Measurements from ENCODE around the gene FBXL19. TPM values are rescaled to one million over a fixed set of nuclear protein-coding genes. Genes with fewer than 3 reads are reported as not detected.

The FBXL19 gene, protein sequence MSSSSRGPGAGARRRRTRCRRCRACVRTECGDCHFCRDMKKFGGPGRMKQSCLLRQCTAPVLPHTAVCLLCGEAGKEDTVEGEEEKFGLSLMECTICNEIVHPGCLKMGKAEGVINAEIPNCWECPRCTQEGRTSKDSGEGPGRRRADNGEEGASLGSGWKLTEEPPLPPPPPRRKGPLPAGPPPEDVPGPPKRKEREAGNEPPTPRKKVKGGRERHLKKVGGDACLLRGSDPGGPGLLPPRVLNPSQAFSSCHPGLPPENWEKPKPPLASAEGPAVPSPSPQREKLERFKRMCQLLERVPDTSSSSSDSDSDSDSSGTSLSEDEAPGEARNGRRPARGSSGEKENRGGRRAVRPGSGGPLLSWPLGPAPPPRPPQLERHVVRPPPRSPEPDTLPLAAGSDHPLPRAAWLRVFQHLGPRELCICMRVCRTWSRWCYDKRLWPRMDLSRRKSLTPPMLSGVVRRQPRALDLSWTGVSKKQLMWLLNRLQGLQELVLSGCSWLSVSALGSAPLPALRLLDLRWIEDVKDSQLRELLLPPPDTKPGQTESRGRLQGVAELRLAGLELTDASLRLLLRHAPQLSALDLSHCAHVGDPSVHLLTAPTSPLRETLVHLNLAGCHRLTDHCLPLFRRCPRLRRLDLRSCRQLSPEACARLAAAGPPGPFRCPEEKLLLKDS
- 72.2 and 74.8 TPM in 2 replicates for total RNA-seq (2021; fragmentation: NEBNext Ultra II Directional; extraction: Animal tissue kit (Norgen Biotek cat#: 25700))
- polyA plus RNA-seq (2011; rRNA removed) = 47.2 and 77.3 TPM in 2 replicates
- polyA plus RNA-seq (2011; cell fraction: cytosol; rRNA removed) = 36.7 TPM
- 70.9 TPM for polyA plus RNA-seq (2011; cell fraction: nucleus; rRNA removed)
- polyA plus RNA-seq (2012, experiment 1 of 2) = 35.8 to 54.6 TPM (median 48.7 TPM) in 4 replicates
- polyA plus RNA-seq (2012, experiment 2 of 2) = 41.4 TPM
- polyA plus RNA-seq (2013, experiment 1 of 2) = 42.8 TPM
- polyA plus RNA-seq (2013, experiment 2 of 2) = 45.1 TPM
- 9.9 and 13.9 TPM in 2 replicates for polyA minus RNA-seq (2011; rRNA and poly(A)+ RNA removed)
- 46.6 TPM for polyA minus RNA-seq (2011; cell fraction: cytosol; rRNA and poly(A)+ RNA removed)
- 25.4 TPM for polyA minus RNA-seq (2011; cell fraction: nucleus; rRNA and poly(A)+ RNA removed)
- long read RNA-seq, experiment 1, partial matches to known transcripts = 11 of 41 reads
- long read RNA-seq, experiment 1, other reads (novel, unspliced or antisense) = 30 of 41 reads
- long read RNA-seq, experiment 2, partial matches to known transcripts = 0 of 1 reads
- long read RNA-seq, experiment 2, other reads (novel, unspliced or antisense) = 1 of 1 reads

DNA sequence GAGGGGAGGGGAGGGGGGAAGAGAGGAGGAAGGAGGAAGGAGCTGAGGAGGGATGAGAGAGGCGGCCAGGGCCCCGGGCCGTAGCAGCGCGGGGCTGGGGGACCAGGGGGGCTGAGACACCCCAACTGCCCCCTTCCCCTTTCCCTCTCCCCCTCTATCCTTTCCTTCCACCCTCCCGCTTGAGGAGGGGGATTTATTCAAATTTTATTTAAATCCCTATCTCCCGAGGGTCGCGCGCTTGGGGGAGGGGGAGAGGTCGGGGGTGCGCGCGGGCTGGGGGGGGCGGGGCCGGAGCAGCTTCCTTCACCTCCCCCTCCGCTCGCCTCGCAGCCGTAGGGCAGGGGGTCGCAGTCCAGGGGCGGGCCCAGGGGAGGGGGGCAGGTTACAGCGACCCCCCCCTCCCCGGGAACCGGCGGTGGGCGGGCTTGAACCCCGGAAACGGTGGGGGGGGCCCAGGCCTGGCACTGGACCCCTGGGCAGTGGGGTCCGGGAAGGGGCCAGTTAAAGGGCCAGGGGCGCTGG lies at the start of gene FBXL19:
FBXL19 (plus strand) TSS at position 19 of the 522 bp plus-strand sequence. CDS start 2,183 bp downstream, outside the sequence.
- peaks cover 8% of the 10 kb centered on the region; the same call in 1 of the 2 replicates for H3K23me2 ChIP-seq (ENCODE audit: low read depth, low read length)
- ChIA-PET CTCF (ENCODE audit: partially characterized antibody) (no interaction called here), POLR2A (ENCODE audit: partially characterized antibody) (interaction anchor here (0.6 to 8.2 kb wide), 10 partner anchors 14 to 149 kb away, joined by 3 to 105 read pairs (median 4); partner anchors contain the start of genes CTF1 and ORAI3)
- peak within 1 kb of the TSS; percentile 90 for H3K18ac ChIP-seq (ENCODE audit: extremely low read depth, low read length)
- H3K9ac ChIP-seq (replicated peaks in 1 of 4; ENCODE audit: extremely low read depth in 1 of 4, low read depth in 3 of 4, low read length in 3 of 4) = peak within 1 kb of the TSS; percentile 37 to 94 (median 85)
- H3K36me3 ChIP-seq (ENCODE audit: control insufficient read depth in 2 of 4, insufficient read depth in 4 of 4, low read length in 3 of 4) = peaks cover 0 to 4% (median 1%) of the 10 kb centered on the region in 4 experiments; a peak in 2 of 8 replicates
- H2BK120ac ChIP-seq (replicated peaks; ENCODE audit: low read depth, low read length) = no peak within 1 kb of the TSS
- peak within 1 kb of the TSS; percentile 41 for H4K5ac ChIP-seq (ENCODE audit: insufficient read length, low read depth, low read length)
- no peaks in the 10 kb centered on the region for H3K9me3 ChIP-seq (ENCODE audit: insufficient read depth in 2 of 2, low read depth in 1 of 2, low read length in 1 of 2)
- H2BK5ac ChIP-seq (ENCODE audit: low read depth, low read length) = peak within 1 kb of the TSS; percentile 99
- peak within 1 kb of the TSS; percentile 71 to 91 for H3K4me2 ChIP-seq (ENCODE audit: insufficient read depth in 1 of 2, low read depth in 2 of 2, low read length in 2 of 2)
- H3K79me2 ChIP-seq (ENCODE audit: control insufficient read depth in 1 of 2, insufficient read depth in 2 of 2, low read length in 2 of 2) = peaks cover 0 to 10% of the 10 kb centered on the region in 2 experiments; a peak in 2 of 4 replicates
- peak within 1 kb of the TSS; percentile 96 for H4K91ac ChIP-seq (replicated peaks; ENCODE audit: insufficient read length, low read length)
- peak within 1 kb of the TSS; percentile 97; the same call in 1 of the 2 replicates for H2BK12ac ChIP-seq (ENCODE audit: low read depth, low read length)
- peaks cover 0 to 9% (median 2%) of the 10 kb centered on the region in 4 experiments; a peak in 4 of 7 replicates for H3K4me1 ChIP-seq (replicated peaks in 1 of 4; ENCODE audit: control insufficient read depth in 3 of 4, insufficient read depth in 4 of 4, low read length in 3 of 4)
- H4K20me1 ChIP-seq (replicated peaks in 1 of 2; ENCODE audit: control insufficient read depth in 1 of 2, insufficient read depth in 2 of 2, low read length in 2 of 2) = peaks cover 2 to 3% of the 10 kb centered on the region in 2 experiments
- H3K27me3 ChIP-seq (replicated peaks in 1 of 4; ENCODE audit: control insufficient read depth in 3 of 4, extremely low read depth in 1 of 4, insufficient read depth in 3 of 4, low read length in 3 of 4) = no peaks in the 10 kb centered on the region
- H2AFZ ChIP-seq (ENCODE audit: low read length) = peak within 1 kb of the TSS; percentile 73
- H2BK15ac ChIP-seq (ENCODE audit: low read length) = no peak within 1 kb of the TSS
- H3K27ac ChIP-seq (ENCODE audit: low read depth, low read length) = peak within 1 kb of the TSS; percentile 98
- no peak within 1 kb of the TSS for H3K14ac ChIP-seq (ENCODE audit: insufficient read length)
- H3K23ac ChIP-seq (ENCODE audit: insufficient read length) = no peak within 1 kb of the TSS
- 0% methylated on average over 1 of the region's 31 CpGs; no CpG with 5 or more reads in 1 of the 2 experiments for WGBS, 2 experiments (ENCODE audit: extremely low coverage in 1 of 2, insufficient coverage in 1 of 2, insufficient read length in 1 of 2, insufficient replicate concordance in 2 of 2, low coverage in 1 of 2, low lambda C conversion rate in 2 of 2, missing lambda C conversion rate in 1 of 2)
- no peak within 1 kb of the TSS for H2BK20ac ChIP-seq (ENCODE audit: low read length)
- H3K56ac ChIP-seq (replicated peaks; ENCODE audit: insufficient read length, low read depth, low read length) = peak within 1 kb of the TSS; percentile 87
- peak within 1 kb of the TSS; percentile 98; the same call in 1 of the 2 replicates for H4K8ac ChIP-seq (ENCODE audit: extremely low read depth, insufficient read depth, low read length)
- H3K4ac ChIP-seq (replicated peaks; ENCODE audit: insufficient read length, low read depth, low read length) = no peak within 1 kb of the TSS
- no peak for FAIRE-seq
- peak within 1 kb of the TSS; percentile 57 to 88 (median 84) for H3K4me3 ChIP-seq (ENCODE audit: extremely low read depth in 1 of 4, insufficient read depth in 2 of 4, low read depth in 3 of 4, low read length in 4 of 4)
- peaks cover 4% of the 10 kb centered on the region for H3K79me1 ChIP-seq (ENCODE audit: low read depth, low read length)
- no peak for DNase-seq (ENCODE audit: low read depth in 1 of 2, low spot score in 2 of 2)
- H2AK5ac ChIP-seq (ENCODE audit: low read depth, low read length) = no peak within 1 kb of the TSS; the same call in 1 of the 2 replicates
- no peak for TF ChIP-seq KDM5A (IDR thresholded peaks at IDR 0.05; ENCODE audit: low read length)
- no peak for TF ChIP-seq RXRA (IDR thresholded peaks at IDR 0.05; ENCODE audit: insufficient read depth, low read depth, low read length)
- no peak; a peak in 1 of 3 replicates for TF ChIP-seq POLR2A (IDR thresholded peaks at IDR 0.05; ENCODE audit: control extremely low read depth in 1 of 2, low read depth in 2 of 2, low read length in 2 of 2)
- 0 out of 2 replicates have a peak, but pooled peaks have one; percentile 3 for TF ChIP-seq RBBP5 (IDR thresholded peaks at IDR 0.05; ENCODE audit: borderline replicate concordance, low read depth, low read length)
- peak; percentile 20 for TF ChIP-seq KDM4A (IDR thresholded peaks at IDR 0.05; ENCODE audit: low read depth, low read length, severe bottlenecking)
- TF ChIP-seq SUZ12 (IDR thresholded peaks at IDR 0.05; ENCODE audit: low read length) = no peak
- peak; percentile 62; the same call in 1 of the 2 replicates for TF ChIP-seq KDM1A (IDR thresholded peaks at IDR 0.05; ENCODE audit: borderline replicate concordance, low read length)
